HG02840 (cell line): ENCODE measurements around the gene MUC15.

Source experiments
- ATAC-seq: cut with Tn5 transposase; IDR thresholded peaks from one replicate; pipeline ENCODE4 v1.9.1; 2021; ENCODE audit warnings: mild to moderate bottlenecking, moderate library complexity, moderate number of reproducible peaks; ENCODE audit not compliant: unreplicated experiment, low FRiP score

The MUC15 gene

DNA sequence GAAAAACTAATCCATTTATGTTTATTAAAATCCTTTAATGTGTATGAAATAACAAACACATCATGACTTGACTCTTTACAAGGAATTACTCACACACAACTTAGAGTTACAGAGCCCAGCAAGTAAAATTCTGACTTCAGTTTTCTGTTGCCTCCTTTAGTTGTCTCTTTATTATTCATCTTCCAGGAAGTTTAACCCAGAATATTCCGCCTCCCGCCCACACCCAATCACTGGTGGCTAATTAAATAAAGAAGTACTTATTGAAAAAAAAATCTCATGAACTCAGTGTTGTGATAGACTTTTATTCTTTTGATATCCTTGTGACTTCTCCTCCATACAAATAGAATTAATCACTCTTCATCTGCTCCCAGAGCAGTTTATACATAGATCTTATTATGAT lies 61.9 kb downstream of the MUC15 start:
- no peak for ATAC-seq
